ENCODE measurements around the gene CXorf66.
A peak's percentile ranks its signal among the peaks of the same experiment; 100 is the strongest.
"Not testable (repeated sequence)": the region's sequence is repeated elsewhere in the genome, so short reads cannot be mapped to it uniquely, and the experiment has no call there.

CXorf66 gene

DNA sequence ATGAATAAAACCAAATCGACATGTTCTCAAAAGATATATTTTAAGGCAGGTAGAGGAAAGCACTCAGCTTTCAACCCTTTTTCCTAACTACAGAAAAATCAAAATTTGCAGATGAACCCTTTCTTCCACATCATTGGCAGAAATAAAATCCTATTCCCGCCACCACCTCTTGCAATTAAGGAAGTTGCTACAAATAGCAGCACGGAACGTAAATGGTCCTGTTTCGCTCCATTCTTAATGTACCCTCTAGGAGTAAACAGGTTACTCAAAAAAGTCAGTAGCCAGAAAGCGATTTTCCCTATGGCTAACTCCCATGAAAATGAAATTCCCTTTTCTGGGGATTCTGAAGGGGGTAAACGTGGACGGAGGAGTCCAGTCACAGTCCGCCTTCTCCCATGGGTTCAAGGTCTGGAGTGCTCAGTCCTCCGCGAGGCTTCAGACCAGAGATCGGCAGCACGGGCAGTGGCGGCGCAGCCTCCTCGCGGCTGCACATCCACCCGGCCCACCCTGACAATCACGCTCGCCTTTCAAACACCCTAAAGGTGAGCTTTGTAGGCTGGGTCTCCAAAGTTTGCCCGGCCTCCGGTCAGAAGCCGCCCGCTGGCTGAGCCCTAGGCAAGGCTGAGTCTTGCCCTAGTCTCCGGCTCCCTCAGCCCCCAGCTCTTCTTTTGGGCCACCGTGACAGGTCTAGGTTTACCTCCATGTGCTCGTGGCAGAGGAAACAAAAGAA, 34.2 kb downstream of the CXorf66 start:
- DNase-seq = peak; percentile 78
- in situ Hi-C loops (cut with MboI; ENCODE audit: low pct_unique_long_range_greater_than_20kb, low sequenced_read_pairs) = no loop called here

DNA sequence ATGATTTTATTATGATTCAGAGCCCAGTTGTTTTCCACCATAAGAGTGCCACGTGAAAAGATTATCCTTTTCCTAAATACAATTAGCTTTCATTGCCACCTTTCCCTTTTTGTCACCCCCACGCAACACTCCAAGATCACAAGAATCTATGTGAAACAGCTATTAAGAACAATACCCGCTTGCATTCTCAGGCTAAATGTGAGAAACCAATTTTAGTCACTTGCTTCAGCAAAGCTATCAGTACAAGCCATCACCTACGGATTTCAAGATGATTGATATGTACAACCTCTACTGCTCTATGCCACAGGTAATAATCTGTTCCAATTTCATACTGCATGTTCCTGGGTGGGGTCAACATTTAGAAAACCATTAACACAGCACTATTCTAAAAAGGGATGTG, 34.9 kb downstream of the CXorf66 start:
- no peak for DNase-seq
- in situ Hi-C loops (cut with MboI; ENCODE audit: low pct_unique_long_range_greater_than_20kb, low sequenced_read_pairs) = no loop called here

DNA sequence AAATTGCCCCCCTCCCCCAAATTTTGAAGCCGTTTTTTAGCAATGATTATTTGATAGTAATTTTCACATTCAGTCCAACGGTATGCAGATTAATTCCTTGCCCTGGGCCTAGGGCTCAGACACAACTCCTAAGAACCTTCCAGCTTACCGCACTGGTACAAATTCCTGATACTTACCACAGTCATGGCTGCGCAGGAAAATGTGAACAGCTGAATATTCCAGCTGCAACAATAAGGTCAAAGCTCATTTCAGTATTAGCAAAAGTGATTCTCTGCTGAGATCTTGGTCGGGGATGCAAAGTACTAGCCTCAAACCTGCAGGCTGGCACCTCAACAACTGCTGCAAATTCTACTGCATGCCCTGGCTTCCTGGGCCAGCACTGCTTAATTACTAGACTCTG, 35.4 kb downstream of the CXorf66 start:
- peak; percentile 27 for DNase-seq
- in situ Hi-C loops (cut with MboI; ENCODE audit: low pct_unique_long_range_greater_than_20kb, low sequenced_read_pairs) = no loop called here

DNA sequence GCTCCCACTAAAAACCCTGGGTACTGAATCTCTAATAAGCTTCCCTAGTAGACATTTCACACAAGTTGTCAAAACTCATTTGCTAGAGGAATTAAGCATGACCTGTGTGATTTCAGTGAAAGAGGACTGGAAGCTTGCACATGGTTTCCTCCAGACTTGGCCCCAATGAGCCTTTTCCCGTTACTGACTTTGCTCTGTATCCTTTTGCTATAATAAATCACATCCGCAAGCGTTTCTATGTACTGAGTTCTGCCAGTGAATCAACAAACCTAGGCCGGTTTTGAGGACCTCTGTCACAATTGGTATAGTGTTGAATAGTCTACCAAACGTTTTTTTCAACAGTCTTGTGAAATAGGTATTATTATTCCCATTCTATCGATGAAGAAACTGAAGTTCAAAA, 40.6 kb downstream of the CXorf66 start:
- DNase-seq = no peak
- in situ Hi-C loops (cut with MboI; ENCODE audit: low pct_unique_long_range_greater_than_20kb, low sequenced_read_pairs) = no loop called here

DNA sequence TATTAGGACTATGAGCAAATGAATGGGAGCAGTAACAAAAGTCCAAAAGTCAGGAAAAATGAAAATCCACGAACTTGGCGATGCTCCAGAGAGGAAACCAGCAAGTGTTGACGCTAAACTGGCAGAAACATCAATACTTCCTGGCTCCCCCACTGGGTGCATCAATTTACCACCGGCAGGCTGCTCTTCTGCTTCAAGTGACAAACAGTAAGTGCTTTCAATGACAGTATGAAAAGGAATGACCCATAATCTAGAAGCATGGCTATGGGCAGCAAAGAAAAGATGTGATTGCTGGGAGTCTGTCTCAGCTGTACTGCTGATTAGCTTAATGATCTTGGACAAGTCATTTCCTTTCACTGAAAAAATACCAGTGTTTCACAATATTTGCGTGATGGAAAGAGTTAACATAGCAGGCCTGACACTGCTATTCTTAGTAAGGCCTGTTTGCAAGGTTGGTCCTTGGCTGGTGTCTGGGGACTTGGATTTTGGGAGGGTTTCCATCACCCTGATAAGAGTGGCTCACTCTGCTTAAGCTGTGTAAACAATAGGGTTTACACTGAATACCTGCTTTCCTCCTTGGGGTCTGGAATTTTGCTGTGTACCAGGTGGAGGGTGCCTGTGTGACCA, 41.1 kb downstream of the CXorf66 start:
- in situ Hi-C loops (cut with MboI; ENCODE audit: low pct_unique_long_range_greater_than_20kb, low sequenced_read_pairs) = no loop called here
- DNase-seq = peak; percentile 37

DNA sequence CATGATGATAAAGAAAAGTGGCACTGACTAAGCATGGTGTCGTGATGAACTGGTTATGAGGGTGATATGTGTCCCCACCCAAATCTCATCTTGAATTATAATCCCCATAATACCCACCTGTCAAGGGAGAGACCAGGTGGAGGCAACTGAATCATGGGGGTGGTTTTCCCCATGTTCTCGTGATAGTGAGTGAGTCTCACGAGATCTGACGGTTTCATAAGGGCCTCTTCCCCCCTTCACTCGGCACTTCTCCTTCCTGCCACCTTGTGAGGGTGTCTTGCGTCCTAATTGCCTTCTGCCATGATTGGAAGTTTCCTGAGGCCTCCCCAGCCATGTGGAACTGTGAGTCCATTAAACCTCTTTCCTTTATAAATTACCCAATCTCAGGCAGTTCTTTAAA, 44.2 kb downstream of the CXorf66 start:
- in situ Hi-C loops (cut with MboI; ENCODE audit: low pct_unique_long_range_greater_than_20kb, low sequenced_read_pairs) = not testable (repeated sequence)

DNA sequence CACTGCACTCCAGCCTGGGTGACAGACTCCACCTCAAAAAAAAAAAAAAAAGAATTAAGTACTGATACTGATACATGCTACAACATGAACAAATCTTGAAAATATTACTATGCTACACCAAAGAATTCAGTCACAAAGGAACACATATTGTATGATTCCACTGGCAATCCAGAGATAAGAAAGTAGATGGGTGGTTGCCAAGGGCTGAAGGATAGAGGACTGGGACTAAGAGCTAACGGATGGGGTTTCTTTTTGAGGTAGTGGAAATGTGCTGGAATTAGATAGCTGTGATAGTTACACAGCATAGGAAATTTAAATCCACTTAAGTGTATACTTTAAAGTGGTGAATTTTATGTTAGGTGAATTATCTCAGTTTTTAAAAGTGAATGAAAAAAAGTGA, 45.0 kb downstream of the CXorf66 start:
- no peak for DNase-seq
- in situ Hi-C loops (cut with MboI; ENCODE audit: low pct_unique_long_range_greater_than_20kb, low sequenced_read_pairs) = no loop called here

More for the DNA sequence above, 44.2 kb downstream of the CXorf66 start:
- DNase-seq = peak; percentile 25

DNA sequence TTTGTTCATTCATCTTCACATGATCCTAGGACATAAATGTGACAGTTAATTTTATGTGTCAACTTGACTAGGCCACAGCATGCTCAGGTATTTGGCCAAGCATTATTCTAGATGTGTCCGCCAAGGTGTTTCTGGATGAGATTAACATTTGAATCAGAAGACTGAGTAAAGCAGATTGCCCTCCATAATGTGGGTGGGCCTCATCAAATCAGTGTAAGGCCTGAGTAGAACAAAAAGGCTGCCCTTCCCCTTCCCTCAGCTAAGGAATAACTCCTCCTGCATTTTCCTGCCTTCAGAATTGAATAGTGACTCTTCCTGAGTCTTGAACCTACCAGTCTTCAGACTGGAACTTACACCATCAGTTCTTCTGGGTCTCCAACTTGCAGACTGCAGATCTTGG, 50.9 kb downstream of the CXorf66 start:
- DNase-seq = no peak
- in situ Hi-C loops (cut with MboI; ENCODE audit: low pct_unique_long_range_greater_than_20kb, low sequenced_read_pairs) = no loop called here

DNA sequence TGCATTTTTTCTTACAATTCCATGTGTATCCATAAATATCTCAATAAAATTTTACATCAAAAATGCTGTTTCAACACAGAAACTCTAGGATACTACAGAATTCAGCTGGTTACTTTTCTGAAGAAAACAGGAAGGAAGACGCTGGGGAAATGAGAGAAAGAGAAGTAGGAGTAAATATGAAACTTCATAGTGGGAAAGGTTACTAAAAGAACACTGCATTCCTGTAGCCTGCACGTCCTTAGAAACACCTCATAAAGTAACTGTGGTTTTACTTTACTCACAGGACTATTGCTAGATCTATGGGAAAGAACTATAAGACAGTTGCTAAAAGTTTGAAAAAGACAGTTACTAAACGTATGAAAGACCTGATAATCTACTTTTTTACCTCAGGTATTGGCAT, 55.6 kb downstream of the CXorf66 start:
- DNase-seq = peak; percentile 28
- in situ Hi-C loops (cut with MboI; ENCODE audit: low pct_unique_long_range_greater_than_20kb, low sequenced_read_pairs) = no loop called here

DNA sequence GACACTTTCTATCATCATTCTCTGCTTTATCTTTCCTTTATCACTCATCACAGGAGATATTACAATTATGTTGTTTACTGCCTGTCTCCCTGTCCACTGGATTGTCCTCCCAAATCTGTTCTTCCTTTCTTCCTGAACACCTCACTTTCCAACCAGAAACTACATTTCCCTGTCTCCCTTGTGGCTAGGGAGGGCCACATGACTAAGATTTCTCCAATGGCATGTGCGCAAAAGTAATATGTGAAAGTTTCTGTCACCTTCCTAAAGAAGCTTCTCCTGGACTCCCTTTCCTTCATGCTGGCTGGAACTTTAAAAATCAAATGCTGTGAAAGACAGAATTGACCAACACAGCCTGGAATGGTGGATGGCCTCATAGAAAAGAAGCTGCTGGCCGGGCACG, 58.2 kb downstream of the CXorf66 start:
- DNase-seq = no peak
- in situ Hi-C loops (cut with MboI; ENCODE audit: low pct_unique_long_range_greater_than_20kb, low sequenced_read_pairs) = no loop called here

DNA sequence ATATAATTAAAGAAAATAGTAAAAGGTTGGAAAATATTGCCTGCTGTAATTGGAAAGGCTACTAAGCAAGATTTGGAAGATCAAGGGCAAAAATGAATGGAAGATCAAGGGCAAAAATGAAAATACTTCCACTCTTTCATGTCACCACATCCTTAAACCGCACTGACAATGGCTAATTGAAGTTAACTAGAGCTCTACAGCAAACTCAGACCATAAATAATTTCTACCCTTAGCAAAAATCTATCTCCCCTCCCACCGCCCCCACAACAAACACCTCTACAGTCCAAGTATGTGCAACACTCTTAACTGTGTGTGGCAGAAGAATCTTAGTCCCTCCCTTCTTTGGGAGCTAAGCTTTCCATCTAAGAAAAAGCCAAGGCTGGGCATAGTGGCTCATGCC, 59.6 kb downstream of the CXorf66 start:
- no peak for DNase-seq
- in situ Hi-C loops (cut with MboI; ENCODE audit: low pct_unique_long_range_greater_than_20kb, low sequenced_read_pairs) = no loop called here
